ENCODE measurements around the gene TLL1. TPM values are rescaled to one million over a fixed set of nuclear protein-coding genes. Genes with fewer than 3 reads are reported as not detected.

TLL1 gene
- total and polyA plus RNA-seq, 2 of the 13 experiments (the other 11 are each of a cell fraction or from before 2014, with no cell fraction given), result not detected

GRCh38 chr4:165915215-165915614 is 42.2 kb downstream of the TLL1 start:
- Histone ChIP-seq H3K36me3 (replicated peaks in 1 of 2; ENCODE audit: control insufficient read depth in 1 of 2, insufficient read depth in 2 of 2, low read length in 2 of 2) (no peaks in the 10 kb centered on the region), H3K9me3 (ENCODE audit: low read length) (no peaks in the 10 kb centered on the region), H3K9ac (ENCODE audit: insufficient read depth, low read depth, low read length) (no peak overlapping the region), H3K4me1 (ENCODE audit: insufficient read depth, low read length) (no peaks in the 10 kb centered on the region), H2AFZ (ENCODE audit: low read length) (no peak overlapping the region), H3K4me3 (replicated peaks in 1 of 3; ENCODE audit: insufficient read depth in 1 of 3, low read depth in 2 of 3, low read length in 3 of 3) (no peak overlapping the region), H4K20me1 (ENCODE audit: insufficient read depth, low read length) (no peaks in the 10 kb centered on the region), H3K79me2 (ENCODE audit: insufficient read depth, low read length) (no peaks in the 10 kb centered on the region), H3K27me3 (ENCODE audit: control insufficient read depth in 1 of 2, insufficient read depth in 2 of 2, low read length in 2 of 2) (no peaks in the 10 kb centered on the region), H3K27ac (ENCODE audit: extremely low read length, insufficient read depth, low read length) (no peak overlapping the region), H3K4me2 (ENCODE audit: low read depth, low read length) (no peak overlapping the region)
- WGBS (ENCODE audit: low lambda C conversion rate), result under 1% methylated on average over 3 of the region's 3 CpGs
- BruUV-seq (replicated peaks), result no TSS peak
- ChIA-PET POLR2A (no interaction called here), CTCF (ENCODE audit: low intra/inter-chr PET ratio, low total read pairs) (no interaction called here)
- intact Hi-C loops (cut with micrococcal nuclease; ENCODE audit: unreplicated experiment) (no loop called here), in situ Hi-C loops (cut with HindIII; ENCODE audit: extremely low pct_ligation_motif_present, low pct_unique_long_range_greater_than_20kb) (no loop called here)
- ATAC-seq, result no peak
- FAIRE-seq, result no peak
- TF ChIP-seq RFX1 (IDR thresholded peaks at IDR 0.05) (no peak), NCOA5 (CRISPR knock-in tag; IDR thresholded peaks at IDR 0.05) (no peak), ZSCAN21 (CRISPR knock-in tag; IDR thresholded peaks at IDR 0.05; ENCODE audit: borderline replicate concordance) (no peak), ETV6 (CRISPR knock-in tag; conservative IDR thresholded peaks at IDR 0.05) (no peak), KLF6 (CRISPR knock-in tag; IDR thresholded peaks at IDR 0.05) (no peak), ADNP (CRISPR knock-in tag; IDR thresholded peaks at IDR 0.05) (no peak), MEIS2 (CRISPR knock-in tag; IDR thresholded peaks at IDR 0.05) (no peak), ZNF468 (CRISPR knock-in tag; IDR thresholded peaks at IDR 0.05) (no peak), SRF (IDR thresholded peaks at IDR 0.05; ENCODE audit: low read depth, low read length) (no peak), TSC22D2 (CRISPR knock-in tag; IDR thresholded peaks at IDR 0.05; ENCODE audit: borderline replicate concordance) (no peak)
- no peak for DNase-seq (ENCODE audit: low spot score)

- 0% methylated on average over 3 of the region's 3 CpGs for WGBS (ENCODE audit: low lambda C conversion rate)
- ATAC-seq, result no peak
- DNase-seq (ENCODE audit: low spot score), result no peak
- no peak overlapping the region for H2AFZ ChIP-seq (ENCODE audit: low read length)
- no peaks in the 10 kb centered on the region for H3K9me3 ChIP-seq (ENCODE audit: low read length)
- CTCF ChIA-PET (ENCODE audit: low intra/inter-chr PET ratio, low total read pairs), result no interaction called here
- H3K9ac ChIP-seq (ENCODE audit: insufficient read depth, low read depth, low read length), result no peak overlapping the region
- H3K4me3 ChIP-seq (replicated peaks in 1 of 3; ENCODE audit: insufficient read depth in 1 of 3, low read depth in 2 of 3, low read length in 3 of 3), result no peak overlapping the region
- no peak overlapping the region for H3K27ac ChIP-seq (ENCODE audit: extremely low read length, insufficient read depth, low read length)
- H4K20me1 ChIP-seq (ENCODE audit: insufficient read depth, low read length), result no peaks in the 10 kb centered on the region
- no peaks in the 10 kb centered on the region for H3K36me3 ChIP-seq (replicated peaks in 1 of 2; ENCODE audit: control insufficient read depth in 1 of 2, insufficient read depth in 2 of 2, low read length in 2 of 2)
- no peaks in the 10 kb centered on the region for H3K27me3 ChIP-seq (ENCODE audit: control insufficient read depth in 1 of 2, insufficient read depth in 2 of 2, low read length in 2 of 2)
- BruUV-seq (replicated peaks), result no TSS peak
- H3K4me2 ChIP-seq (ENCODE audit: low read depth, low read length), result no peak overlapping the region
- no peaks in the 10 kb centered on the region for H3K4me1 ChIP-seq (ENCODE audit: insufficient read depth, low read length)
- POLR2A ChIA-PET, result no interaction called here
- FAIRE-seq, result no peak
- in situ Hi-C loops (cut with HindIII; ENCODE audit: extremely low pct_ligation_motif_present, low pct_unique_long_range_greater_than_20kb) (no loop called here), intact Hi-C loops (cut with micrococcal nuclease; ENCODE audit: unreplicated experiment) (no loop called here)
- no peaks in the 10 kb centered on the region for H3K79me2 ChIP-seq (ENCODE audit: insufficient read depth, low read length)
- TF ChIP-seq PBX2 (CRISPR knock-in tag; IDR thresholded peaks at IDR 0.05), result no peak
- TF ChIP-seq ZNF33B (CRISPR knock-in tag; IDR thresholded peaks at IDR 0.05), result no peak
- no peak for TF ChIP-seq AGO2 (optimal IDR thresholded peaks at IDR 0.05; ENCODE audit: low read depth, low read length)
- no peak for TF ChIP-seq DZIP1 (CRISPR knock-in tag; IDR thresholded peaks at IDR 0.05)
- no peak for TF ChIP-seq ATF2 (CRISPR knock-in tag; IDR thresholded peaks at IDR 0.05)
- TF ChIP-seq CREM (IDR thresholded peaks at IDR 0.05), result no peak
- TF ChIP-seq CREM (CRISPR knock-in tag; IDR thresholded peaks at IDR 0.05), result no peak
- no peak for TF ChIP-seq KDM1A (CRISPR knock-in tag; IDR thresholded peaks at IDR 0.05)
Observed at GRCh38 chr4:165921546-165921945, 48.5 kb downstream of the TLL1 start.

Measured in HepG2 (cell line).